GM18909 (cell line): Measurements from ENCODE around the gene CA6.
"Not testable (repeated sequence)": the region's sequence is repeated elsewhere in the genome, so short reads cannot be mapped to it uniquely, and the experiment has no call there.

ENCODE experiments used
- ATAC-seq: cut with Tn5 transposase; IDR thresholded peaks from one replicate; pipeline ENCODE4 v1.9.1; 2021; ENCODE audit warnings: mild to moderate bottlenecking; ENCODE audit not compliant: unreplicated experiment, poor library complexity

CA6 gene

GRCh38 chr1:8945568-8945967 lies at the start of gene CA6:
TSS of gene CA6 (plus strand) at chr1:8945868. CDS start at chr1:8945887, 19 bp downstream.
- ATAC-seq = no peak

- ATAC-seq = not testable (repeated sequence)
Observed at GRCh38 chr1:8896775-8897174, 48.9 kb upstream of the CA6 start.

- not testable (repeated sequence) for ATAC-seq
Observed at GRCh38 chr1:8897505-8897904, 48.2 kb upstream of the CA6 start.

DNA sequence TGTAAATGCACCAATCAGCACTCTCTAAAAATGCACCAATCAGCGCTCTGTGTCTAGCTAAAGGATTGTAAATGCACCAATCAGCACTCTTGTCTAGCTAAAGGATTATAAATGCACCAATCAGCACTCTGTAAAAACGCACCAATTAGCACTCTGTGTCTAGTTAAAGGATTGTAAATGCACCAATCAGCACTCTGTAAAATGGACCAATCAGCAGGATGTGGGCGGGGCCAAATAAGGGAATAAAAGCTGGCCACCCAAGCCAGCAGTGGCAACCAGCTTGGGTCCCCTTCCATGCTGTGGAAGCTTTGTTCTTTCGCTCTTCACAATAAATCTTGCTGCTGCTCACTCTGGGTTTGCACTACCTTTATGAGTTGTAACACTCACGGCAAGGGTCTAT lies 47.2 kb upstream of the CA6 start:
- not testable (repeated sequence) for ATAC-seq

- ATAC-seq = no peak
Observed at GRCh38 chr1:8899046-8899445, 46.6 kb upstream of the CA6 start.

DNA sequence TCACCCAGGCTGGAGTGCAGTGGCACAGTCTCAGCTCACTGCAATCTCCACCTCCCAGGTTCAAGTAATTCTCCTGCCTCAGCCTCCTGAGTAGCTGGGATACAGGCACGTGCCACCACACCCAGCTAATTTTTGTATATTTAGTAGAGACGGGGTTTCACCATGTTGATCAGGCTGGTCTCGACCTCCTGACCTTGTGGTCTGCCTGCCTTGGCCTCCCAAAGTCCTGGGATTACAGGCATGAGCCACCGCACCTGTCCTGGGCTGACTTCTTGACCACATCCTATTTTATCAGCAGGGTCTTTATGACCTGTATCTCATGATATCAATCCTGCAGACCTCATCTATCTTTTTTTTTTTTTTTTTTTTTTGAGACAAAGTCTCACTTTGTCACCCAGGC lies 45.0 kb upstream of the CA6 start:
- ATAC-seq = not testable (repeated sequence)

GRCh38 chr1:8902765-8903164 lies 42.9 kb upstream of the CA6 start:
- no peak for ATAC-seq

DNA sequence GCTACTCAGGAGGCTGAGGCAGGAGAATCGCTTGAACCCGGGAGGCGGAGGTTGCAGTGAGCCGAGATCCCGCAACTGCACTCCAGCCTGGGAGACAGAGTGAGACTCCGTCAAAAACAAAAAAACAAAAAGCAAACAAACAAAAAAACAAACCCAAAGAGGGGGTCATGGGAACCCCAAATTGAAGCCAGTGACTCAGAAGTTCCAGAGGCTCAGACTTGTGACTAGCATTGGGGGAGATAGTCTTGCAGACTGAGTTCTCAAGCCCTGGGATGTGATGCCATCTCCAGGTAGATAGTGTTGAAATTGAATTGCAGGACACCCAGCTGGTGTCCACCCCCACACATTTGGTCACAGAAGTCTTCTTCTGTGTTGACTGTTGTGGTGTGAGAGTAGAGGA lies 42.3 kb upstream of the CA6 start:
- ATAC-seq = no peak

DNA sequence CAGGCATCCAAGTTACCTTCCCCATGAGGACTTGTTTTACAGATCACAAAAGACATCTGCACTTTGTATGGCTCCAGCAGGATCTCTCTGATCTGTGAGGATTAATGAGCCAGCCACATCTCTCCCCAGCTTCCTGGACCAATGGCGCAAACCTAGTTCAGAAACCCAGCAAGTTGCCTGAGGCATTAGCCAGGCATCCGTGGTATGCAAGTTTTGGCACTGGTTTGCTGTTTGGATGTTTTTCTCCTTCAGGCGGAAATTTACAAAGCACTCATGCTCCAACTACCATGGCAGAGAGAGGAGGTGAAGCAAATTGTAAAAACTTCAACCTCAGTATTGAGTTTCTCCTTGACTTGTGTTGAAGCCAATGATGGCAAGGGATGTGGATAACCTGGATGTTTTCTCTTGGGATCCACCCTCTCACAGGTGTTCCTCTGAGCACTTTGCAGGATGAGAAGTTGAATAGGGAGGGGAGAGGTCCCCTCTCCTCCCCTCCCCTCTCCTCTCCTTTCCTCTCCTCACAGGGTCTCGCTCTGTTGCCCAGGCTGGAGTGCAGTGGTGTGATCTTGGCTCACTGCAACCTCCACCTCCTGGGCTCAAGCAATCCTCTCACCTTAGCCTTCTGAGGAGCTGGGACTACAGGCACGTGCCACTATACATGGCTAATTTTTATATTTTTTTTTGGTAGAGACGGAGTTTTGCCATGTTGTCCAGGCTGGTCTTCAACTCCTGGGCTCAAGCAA lies 41.6 kb upstream of the CA6 start:
- ATAC-seq = no peak

- no peak for ATAC-seq
Observed at GRCh38 chr1:8905582-8906191, 40.0 kb upstream of the CA6 start.

GRCh38 chr1:8908388-8909151 lies 37.1 kb upstream of the CA6 start:
- no peak for ATAC-seq

GRCh38 chr1:8910331-8910730 lies 35.3 kb upstream of the CA6 start:
- no peak for ATAC-seq

GRCh38 chr1:8910914-8911313 lies 34.8 kb upstream of the CA6 start:
- ATAC-seq = no peak

DNA sequence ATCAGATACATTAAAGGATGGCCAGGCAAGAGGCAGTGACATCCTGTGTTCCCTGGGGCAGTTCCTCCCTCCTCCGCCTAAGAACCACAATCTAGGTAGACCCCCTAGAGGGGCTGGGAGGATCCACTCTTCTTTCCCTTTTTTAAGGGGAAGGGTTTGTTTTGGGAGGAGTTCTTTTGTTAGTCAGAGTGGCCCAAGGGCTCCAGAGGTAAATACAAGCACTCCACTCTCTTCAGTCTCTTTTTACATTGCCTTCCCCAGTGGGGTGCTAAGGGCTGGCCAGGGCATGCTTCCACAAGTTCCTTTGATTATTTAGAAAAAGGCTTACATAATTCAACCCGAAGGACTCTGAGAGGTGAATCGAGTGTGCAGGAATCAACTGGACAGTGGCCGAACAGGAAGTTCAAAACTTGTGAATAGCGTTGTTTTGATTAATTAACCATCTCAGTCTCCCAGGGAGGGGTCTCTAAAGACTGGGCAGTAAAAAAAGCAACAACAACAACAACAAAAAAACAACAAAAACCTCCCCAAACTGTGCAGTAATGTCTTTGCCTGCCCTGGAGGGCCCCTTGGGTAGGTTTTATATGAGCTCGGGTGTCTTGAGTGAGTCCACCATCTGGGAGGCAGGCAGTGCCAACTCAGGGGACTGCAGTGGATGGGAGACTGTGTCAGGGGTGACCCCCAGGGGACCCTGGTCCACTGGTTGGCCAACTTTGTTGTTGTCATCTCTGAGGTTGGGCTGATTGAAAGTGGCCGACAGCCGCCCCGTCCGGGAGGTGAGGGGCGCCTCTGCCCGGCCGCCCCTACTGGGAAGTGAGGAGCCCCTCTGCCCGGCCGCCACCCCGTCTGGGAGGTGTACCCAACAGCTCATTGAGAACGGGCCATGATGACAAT lies 34.0 kb upstream of the CA6 start:
- no peak for ATAC-seq

DNA sequence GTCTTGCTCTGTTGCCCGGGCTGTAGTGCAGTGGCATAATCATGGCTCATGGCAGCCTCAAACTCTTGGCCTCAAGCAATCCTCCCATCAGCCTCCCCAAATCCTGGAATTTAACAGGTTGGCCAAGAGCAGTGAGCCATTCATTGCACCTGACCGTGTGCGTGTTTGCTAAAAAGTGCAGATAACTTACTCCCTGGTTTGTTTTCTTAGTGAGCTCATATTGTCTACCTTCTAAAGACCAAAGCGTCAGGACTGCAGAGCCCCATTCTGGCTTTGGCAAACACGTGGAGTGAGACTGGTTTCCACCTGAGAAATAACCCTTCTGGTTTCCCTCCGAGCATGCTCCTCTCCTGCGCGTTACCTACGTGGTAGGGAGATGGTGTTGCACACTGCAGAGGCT lies 32.2 kb upstream of the CA6 start:
- no peak for ATAC-seq

DNA sequence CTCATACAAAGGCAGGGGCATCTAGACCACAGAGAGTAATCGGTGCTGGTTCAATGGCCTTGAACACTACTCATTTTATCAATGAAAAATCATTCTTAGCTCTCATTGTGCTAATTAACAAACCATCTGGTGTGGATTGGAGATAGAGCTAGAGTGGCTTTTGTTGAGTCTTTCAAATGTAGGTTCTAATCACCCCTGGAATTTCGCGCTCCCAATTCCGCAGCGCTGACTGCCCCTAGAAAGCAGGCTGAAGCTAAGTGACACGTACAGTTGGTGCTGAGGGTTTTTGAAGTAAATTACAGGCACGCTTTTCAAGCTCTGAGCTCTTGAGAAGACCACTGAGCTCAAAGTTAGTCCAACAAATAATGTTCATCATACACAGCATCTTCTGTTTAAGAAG lies 31.2 kb upstream of the CA6 start:
- ATAC-seq = no peak

- no peak for ATAC-seq
Observed at GRCh38 chr1:8915446-8915845, 30.2 kb upstream of the CA6 start.

DNA sequence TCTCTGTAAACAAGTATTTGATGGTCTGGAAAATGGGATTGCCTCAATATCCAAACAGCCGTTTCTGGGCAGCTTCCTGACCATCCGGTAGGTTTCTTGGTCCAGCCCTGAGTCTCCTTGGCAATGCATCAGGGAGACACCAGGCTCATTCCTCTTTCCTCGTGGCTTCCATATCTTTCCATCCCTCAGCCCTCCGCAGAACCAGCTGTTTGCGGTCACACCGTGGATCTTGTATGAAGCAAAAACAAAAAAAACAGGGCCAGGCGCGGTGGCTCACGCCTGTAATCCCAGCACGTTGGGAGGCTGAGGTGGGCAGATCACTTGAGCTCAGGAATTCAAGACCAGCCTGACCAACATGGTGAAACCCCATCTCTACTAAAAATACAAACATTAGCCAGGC lies 28.1 kb upstream of the CA6 start:
- not testable (repeated sequence) for ATAC-seq

- no peak for ATAC-seq
Observed at GRCh38 chr1:8922962-8923361, 22.7 kb upstream of the CA6 start.

DNA sequence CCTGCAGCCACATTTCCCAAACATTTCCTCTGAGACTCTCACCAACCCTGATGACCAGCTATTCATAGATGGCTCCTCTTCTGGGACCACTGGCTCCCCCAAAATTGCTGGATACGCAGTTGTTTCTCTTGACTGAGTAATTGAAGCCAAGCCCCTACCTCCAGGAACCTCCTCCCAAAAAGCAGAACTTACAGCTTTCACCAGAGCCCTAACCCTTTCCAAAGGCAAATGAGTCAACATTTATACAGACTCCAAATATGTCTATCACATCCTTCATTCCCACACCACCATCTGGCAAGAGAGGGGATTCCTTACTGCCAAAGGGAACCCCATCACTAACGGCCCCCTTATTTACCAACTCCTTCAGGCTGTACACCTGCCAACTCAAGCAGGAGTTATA lies 20.3 kb upstream of the CA6 start:
- ATAC-seq = no peak
